GM12892 (cell line): ENCODE data around the gene PDGFA.

Source experiments
- POLR2A ChIP-seq: IDR thresholded peaks from 2 replicates; pipeline ENCODE4 v1.6.1; 2011; ENCODE audit warnings: low read depth, low read length, control low read depth
- TAF1 ChIP-seq: IDR thresholded peaks from 2 replicates; pipeline ENCODE4 v1.6.1; 2011; ENCODE audit warnings: low read depth, mild to moderate bottlenecking, control low read depth, low read length, borderline replicate concordance

DNA sequence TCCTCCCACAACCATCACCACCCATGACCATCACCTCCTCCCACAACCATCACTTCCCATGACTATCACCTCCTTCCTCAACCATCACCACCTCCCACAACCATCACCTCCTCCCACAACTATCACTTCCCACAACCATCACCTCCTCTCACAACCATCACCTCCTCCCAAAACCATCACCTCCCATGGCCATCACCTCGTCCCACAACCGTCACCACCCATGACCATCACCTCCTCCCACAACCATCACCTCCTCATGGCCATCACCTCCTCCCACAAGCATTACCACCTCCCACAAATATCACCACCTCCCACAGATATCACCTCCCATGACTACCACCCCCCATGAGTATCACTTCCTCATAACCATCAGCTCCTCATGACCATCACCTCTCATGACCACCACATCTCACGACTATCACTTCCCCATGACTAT lies 52.2 kb downstream of the PDGFA start:
- TF ChIP-seq TAF1, result no peak
- no peak for TF ChIP-seq POLR2A
